HG03108 (cell line): ENCODE measurements around the gene VGF.
"Not testable (repeated sequence)": the region's sequence is repeated elsewhere in the genome, so short reads cannot be mapped to it uniquely, and the experiment has no call there.

ENCODE experiments used
- ATAC-seq: cut with Tn5 transposase; IDR thresholded peaks from one replicate; pipeline ENCODE4 v1.9.1; 2021; ENCODE audit warnings: moderate library complexity; ENCODE audit not compliant: unreplicated experiment

VGF gene

GRCh38 chr7:101165075-101165957 lies at the start of gene VGF:
Gene VGF, minus strand, starts transcription at chr7:101165569. Its CDS starts 726 bp downstream, at chr7:101164843.
- peak; percentile 64 for ATAC-seq

- ATAC-seq: no peak
Measured at GRCh38 chr7:101212014-101212413, 46.6 kb upstream of the VGF start.

GRCh38 chr7:101211501-101211900 lies 46.1 kb upstream of the VGF start:
- ATAC-seq: no peak

DNA sequence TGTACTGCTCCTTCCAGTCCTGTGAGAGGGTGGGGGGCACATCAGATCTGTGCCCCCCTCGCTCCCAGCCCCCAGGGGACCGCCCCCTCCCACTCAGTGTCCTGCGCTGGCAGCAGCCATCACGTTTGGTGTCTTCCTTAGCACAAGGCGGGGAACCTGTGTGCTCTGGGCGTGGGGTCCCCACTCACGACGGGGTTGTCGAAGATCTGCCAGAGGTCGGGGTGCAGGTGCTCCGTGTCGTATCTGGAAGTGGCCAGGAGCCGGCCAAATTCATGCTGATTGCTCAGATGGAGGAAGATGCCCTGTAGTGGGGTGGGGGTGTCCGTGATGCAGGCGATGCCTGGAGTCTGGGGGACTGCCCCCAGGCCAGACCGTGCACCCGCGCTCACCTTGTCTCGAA lies 44.8 kb upstream of the VGF start:
- ATAC-seq: no peak

GRCh38 chr7:101208794-101209193 lies 43.4 kb upstream of the VGF start:
- no peak for ATAC-seq

DNA sequence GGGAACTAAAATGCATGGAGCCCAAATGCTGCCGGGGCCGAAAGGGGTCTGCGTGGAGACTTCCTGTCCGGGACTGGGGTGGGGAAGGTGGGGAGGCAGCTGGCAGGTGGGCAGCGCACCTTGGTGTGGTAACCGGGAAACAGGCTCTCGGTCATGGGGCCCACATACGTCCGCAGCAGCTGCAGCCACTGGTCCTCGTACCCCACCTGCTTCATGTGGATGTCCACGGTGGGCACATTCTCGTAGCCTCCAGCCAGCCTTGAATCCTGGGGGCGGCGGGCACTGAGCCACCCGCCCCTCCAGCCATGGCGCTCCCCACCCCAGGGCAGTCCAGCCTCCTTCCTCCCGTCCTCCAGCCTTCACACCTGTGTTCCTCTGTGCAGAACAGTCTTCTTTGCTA lies 42.1 kb upstream of the VGF start:
- no peak for ATAC-seq

GRCh38 chr7:101206665-101207042 lies 41.3 kb upstream of the VGF start:
- ATAC-seq: no peak

DNA sequence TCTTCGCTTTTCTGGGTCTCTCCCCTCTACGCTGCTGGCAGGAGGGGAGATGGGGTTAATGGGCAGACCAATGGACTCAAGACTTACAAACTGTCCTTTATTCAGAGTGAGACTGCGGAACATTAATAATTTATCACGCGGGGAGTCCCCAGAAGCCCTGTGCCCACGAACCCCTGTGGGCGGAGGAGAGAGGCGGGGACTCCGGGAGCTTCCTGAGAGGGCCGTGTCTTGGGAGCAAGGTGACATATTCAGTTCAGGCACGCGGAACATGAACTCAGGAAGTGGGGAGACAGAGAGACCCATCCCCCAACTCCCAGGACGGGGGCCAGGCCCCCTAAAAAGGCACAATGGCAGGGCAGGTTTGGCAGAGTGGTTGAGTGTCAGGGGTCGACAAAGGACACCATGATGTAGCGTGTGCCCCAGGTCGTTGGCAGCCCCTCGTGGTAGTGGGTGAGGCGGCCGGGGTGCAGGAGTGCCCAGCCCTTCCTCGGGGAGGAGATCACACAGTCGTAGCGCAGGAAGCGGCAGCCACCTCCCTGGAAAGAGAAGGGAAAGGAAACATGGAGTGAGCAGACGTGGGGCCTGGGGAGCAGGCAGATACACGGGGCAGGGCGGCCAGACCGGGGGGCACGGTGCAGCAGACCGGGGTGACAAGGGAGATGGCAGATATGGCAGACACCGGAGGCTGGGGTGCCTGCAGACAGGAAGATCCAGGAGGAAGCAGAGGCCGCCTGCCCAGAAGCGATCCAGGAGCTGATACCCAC lies 40.7 kb upstream of the VGF start:
- ATAC-seq: no peak

- ATAC-seq: not testable (repeated sequence)
Measured at GRCh38 chr7:101203740-101204738, 38.7 kb upstream of the VGF start.

DNA sequence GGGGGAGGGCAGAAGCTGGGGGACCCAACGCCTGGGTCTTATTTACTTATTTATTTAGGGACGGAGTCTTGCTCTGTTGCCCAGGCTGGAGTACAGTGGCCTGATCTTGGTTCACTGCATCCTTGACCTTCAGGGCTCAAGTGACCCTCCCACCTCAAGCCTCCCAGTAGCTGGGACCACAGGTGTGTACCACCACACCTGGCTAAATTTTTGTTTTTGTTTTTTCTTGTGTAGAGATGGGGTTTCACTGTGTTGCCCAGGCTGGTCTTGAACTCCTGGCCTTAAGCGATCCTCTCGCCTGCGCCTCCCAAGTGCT lies 37.2 kb upstream of the VGF start:
- no peak for ATAC-seq

DNA sequence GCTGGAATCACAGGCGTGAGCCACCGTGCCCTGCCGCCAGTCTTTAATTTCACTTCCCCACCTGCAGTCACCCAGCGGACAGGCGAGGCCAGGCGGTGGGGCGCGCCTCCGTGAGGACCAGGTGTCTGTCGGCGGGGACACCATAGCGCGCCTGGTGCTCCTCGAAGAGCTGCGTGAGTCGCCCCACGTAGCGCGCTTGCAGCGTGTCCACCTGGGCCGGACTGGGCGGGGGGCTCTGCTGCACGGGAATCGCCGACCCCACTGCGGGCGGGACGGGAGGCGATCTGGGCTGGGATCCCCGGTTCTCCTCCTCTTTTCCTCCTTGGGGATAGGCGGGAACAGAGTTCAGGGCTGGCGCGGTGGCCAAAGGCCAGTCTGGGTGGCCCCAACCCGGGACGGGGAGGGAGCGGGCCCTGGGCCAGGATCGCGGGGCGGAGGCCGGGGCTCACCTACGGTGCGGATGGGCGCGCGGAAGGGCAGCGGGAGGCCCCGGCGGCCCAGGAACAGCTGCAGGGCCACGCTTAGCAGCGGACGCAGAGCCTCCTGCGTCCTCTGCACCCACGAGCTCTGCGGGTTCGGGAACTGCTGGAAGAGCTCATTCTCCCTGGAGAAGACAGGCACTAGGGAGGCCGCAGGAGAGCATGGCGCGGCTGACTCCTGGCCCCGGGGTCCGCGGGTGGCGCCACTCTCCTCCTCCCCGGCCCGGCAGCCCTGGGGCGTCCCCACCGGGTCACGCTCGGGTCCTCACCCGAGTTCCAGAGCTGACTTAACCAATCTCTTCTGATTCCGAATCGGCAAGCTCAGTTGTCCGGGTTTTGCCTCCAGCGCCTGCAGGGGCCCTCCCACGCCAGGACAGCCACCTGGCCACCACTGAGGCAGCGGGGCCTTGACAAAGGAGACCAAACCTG lies 36.6 kb upstream of the VGF start:
- no peak for ATAC-seq

DNA sequence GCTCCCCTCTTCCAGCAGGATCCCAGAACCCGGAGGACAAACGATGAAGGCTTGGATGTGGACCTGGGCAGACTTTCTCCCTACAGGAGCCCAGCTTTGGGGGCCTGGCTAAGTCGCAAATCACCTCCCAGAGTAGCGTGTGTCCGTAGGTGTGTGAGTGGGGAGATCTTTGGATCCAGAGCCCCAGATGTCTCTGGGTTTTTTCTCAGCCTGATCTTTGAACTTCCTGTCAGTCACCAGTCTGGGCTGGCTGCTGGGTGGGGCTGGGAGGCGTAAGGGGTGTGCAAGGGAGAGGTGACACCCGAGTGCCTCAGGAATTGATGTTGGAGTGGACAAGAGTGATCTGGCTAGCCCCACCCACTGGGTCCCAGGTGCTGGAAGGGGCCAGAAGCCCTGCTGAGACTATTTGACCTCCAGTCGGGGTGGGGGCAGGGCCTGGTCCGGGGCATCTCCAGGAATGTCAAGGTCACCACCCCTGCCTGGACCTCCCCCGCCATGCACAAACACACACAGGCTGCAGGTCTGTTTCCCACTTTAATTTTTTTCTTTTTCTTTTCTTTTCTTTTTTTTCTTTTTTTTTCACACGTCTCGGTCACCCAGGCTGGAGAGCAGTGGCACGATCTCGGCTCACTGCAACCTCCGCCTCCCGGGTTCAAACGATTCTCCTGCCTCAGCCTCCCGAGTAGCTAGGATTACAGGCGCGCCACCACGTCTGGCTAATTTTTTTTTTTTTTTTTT lies 35.7 kb upstream of the VGF start, which contains the start of gene MOGAT3:
TSS of gene MOGAT3 (minus strand) at position 175 of the 738 bp plus-strand sequence. CDS start 182 bp downstream, outside the sequence.
- ATAC-seq: no peak

- no peak for ATAC-seq
Measured at GRCh38 chr7:101200504-101200861, 35.1 kb upstream of the VGF start.

DNA sequence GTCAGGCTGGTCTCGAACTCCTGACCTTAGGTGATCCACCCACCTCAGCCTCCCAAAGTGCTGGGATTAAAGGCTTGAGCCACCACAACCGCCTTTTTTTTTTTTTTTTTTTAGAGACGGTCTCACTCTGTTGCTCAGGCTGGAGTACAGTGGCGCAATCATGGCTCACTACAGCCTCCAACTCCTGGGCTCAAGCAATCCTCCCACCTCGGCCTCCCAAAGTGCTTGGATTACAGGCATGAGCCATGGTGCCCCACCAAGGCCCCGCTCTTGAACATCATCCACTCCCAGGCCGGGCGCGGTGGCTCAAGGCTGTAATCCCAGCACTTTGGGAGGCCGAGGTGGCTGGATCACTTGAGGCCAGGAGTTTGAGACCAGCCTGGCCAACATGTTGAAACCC lies 34.2 kb upstream of the VGF start:
- ATAC-seq: not testable (repeated sequence)

GRCh38 chr7:101198476-101198875 lies 33.1 kb upstream of the VGF start:
- ATAC-seq: no peak

- no peak for ATAC-seq
Measured at GRCh38 chr7:101197991-101198390, 32.6 kb upstream of the VGF start.

GRCh38 chr7:101195884-101196283 lies 30.5 kb upstream of the VGF start:
- ATAC-seq: no peak

GRCh38 chr7:101189109-101189508 lies 23.7 kb upstream of the VGF start:
- no peak for ATAC-seq

DNA sequence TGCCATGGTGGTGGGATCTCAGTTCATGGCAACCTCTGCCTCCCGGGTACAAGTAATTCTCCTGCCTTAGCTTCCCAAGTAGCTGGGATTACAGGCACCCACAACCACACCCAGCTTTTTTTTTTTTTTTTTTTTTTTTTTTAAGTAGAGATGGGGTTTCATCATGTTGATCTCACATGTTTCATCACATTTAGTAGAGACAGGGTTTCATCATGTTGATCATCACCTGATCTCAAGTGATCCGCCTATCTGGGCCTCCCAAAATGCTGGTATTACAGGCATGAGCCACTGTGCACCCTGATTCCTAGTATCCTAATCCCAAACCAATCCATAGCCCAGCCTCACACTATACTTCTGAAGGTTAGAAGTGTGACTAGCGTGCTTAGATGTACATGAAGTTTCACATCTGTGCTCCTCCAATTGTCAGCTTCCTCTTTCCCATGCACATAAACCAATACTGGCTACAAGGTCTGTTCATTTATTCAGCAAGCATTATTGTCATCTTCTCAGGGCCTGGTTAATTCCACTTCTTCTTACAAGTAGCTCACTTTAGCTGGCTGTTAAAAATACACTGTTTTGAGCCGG lies 21.6 kb upstream of the VGF start:
- no peak for ATAC-seq
